T-helper 2 cell treated with Interferon-gamma antibody and Interleukin-4, amounts not matched to agents 100 ng/mL and 5 ng/mL, for 36 hours (primary cell): ENCODE results near the gene ATP1A2. TPM values are rescaled to one million over a fixed set of nuclear protein-coding genes. Genes with fewer than 3 reads are reported as not detected.
"Not testable (repeated sequence)": the region's sequence is repeated elsewhere in the genome, so short reads cannot be mapped to it uniquely, and the experiment has no call there.

ENCODE experiments used
- intact Hi-C: fragments of 100-400 bp; cut with micrococcal nuclease; formaldehyde crosslinking; loops from one replicate; pipeline ENCODE4 v1.15.1; 2023
- total RNA-seq: library from RNA; stranded (reverse); gene quantifications from 2 replicates; pipeline ENCODE4 v1.2.3, GENCODE V29; 2022

ATP1A2 gene
- total RNA-seq, 1 donor from 2014 or later: not detected

DNA sequence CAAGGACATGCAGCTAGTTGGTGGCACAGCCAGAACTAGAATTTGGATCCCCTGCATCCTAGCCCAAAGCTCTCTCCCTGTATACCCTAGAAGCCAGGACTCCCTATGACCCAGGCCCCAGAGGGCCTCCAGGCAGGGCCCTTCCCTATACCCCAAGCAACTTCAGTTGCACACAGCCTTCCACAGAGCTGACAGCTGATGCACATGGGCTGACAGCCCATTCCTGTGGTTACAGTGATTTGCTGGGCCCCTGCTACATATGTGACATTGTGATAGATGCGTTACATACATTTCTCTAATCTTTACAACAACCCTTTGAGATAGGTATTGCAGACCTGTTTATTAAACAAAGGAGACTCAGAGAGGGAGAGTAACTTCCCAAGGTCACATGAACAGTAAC lies 5.8 kb downstream of the ATP1A2 start:
- intact Hi-C loops: no loop called here

DNA sequence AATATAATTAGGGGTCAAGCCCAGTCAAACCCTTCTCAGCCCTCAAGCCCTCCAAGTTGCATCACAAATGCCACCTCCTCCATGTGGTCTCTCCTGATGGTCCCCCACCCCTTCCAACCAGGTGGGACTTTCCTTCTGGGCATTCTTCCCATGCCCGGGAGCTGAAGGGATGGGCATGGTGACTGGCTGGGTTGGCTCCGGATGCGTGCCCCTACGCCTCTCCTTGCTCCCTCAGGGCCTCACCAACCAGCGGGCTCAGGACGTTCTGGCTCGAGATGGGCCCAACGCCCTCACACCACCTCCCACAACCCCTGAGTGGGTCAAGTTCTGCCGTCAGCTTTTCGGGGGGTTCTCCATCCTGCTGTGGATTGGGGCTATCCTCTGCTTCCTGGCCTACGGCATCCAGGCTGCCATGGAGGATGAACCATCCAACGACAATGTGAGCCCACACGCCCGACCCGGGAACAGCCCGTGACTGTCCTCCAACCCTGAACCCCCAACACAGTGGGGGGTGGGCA lies 7.5 kb downstream of the ATP1A2 start:
- intact Hi-C loops: no loop called here

DNA sequence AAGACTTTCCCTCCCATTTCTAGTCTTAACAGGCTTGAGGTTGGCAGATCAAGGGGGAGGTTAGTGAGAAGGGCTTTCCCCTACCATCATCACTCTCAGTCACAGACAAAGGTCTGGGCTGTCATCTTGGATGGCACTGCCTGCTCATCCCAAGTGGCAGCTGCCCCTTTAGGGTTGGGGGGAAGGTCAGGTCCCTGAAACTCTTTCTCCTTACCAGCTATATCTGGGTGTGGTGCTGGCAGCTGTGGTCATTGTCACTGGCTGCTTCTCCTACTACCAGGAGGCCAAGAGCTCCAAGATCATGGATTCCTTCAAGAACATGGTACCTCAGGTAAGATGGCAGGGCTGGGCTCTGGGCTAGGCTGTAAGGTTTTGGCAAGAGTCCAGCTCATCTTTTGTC lies 8.2 kb downstream of the ATP1A2 start:
- intact Hi-C loops: no loop called here

DNA sequence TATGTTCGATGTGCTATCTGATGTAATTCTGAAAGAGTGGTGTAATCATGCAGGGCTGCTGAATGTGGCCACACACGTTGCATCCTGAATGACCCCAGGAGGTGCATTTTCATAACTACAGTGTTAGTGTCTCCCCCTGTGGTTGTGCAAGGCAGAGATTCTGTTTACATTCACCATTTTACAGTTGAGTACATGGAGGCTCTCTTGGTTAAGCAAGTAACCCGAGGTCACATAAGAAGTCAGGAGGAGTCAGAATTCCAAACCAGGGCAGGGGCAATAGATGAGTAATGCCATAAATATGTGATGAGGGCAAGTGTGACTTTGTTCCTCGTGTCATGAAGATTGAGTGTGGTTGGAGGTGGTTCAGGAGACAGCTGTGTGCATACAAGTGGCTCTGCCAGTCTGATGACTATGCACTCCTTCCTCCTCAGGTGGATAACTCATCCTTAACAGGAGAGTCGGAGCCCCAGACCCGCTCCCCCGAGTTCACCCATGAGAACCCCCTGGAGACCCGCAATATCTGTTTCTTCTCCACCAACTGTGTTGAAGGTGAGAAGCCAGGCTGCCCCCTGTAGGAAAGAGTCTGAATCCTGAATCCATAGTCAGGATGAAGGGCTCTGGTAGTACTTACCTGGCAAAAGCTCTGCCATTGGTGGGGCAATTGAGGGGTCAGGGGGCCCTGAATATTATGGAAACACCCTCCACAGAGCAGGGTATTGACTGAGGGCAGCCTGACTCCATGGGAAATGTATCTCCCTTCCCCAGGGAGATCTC lies 9.3 kb downstream of the ATP1A2 start:
- intact Hi-C loops: no loop called here

DNA sequence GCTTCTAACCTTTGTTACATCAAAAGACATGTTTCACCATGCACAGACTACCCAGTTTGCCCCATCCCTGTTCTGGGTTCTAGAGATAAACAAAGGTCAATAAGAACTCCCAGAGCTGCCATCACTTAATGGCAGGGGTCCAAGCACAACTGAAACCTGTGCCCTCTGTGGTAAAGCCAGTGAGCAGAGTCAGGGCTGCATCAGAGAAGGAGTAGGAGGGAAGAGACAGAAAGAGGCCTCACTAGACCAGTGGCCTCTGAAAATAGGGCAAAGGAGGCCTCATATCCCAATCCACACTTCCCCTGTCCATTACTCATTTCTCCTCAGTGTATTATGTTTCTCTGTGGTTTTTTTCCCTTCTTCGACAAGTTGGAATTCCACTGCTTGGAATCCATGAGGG lies 10.2 kb downstream of the ATP1A2 start:
- intact Hi-C loops: no loop called here

DNA sequence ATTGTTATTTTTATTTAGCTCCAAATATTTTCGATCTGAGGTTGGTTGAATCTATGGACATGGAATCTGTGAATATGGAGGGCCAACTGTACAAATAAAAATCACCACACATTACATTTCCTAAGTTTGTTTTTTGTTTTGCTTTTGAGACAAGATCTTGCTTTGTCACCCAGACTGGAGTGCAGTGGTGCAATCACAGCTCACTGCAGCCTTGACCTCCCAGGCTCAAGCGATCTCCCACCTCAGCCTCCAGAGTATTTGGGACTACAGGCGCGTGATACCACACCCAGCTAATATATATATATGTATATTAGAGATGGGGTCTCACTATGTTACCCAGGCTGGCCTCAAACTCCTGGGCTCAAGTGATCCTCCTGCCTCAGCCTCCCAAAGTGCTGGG lies 10.8 kb downstream of the ATP1A2 start:
- intact Hi-C loops: not testable (repeated sequence)

DNA sequence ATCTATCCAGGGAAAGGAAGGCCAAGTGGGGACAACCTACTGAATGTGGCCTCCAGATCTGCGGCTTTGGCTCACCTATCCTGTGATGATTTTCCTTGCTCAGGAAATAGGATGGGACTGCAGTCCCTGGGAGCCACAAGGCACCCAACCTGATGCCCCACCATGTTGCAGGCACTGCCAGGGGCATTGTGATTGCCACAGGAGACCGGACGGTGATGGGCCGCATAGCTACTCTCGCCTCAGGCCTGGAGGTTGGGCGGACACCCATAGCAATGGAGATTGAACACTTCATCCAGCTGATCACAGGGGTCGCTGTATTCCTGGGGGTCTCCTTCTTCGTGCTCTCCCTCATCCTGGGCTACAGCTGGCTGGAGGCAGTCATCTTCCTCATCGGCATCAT lies 11.8 kb downstream of the ATP1A2 start:
- intact Hi-C loops: no loop called here

DNA sequence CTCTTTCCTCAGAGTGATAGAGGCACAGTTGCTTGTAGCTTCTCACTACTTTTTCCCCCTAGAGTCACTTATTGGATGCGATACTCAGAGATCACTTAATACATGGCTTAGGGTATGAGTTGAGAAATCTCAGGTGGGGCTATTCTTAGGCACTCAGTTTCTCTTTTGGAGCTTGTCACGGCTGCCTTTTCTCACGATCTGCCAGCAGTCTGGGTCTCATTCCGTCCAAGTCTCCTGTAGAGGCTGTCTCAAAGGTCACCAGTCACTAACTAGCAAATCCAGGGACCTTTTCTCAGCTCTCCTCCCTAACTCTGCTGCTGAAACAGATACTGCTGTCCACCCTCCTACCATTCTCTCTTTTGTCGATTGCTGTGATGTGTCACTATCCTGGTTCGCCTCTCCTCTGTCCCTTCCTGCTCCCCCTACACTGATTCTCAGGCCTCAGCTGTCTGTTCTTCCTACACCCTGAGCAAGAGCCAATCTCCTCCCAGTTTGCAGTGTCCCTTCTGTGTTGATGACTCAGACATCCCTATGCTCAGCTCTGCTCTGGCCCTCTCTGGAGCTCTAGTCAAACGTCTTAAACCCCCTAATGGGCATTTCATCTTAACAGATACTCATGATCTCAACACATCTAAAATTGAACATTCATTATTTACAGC lies 12.4 kb downstream of the ATP1A2 start:
- intact Hi-C loops: no loop called here

DNA sequence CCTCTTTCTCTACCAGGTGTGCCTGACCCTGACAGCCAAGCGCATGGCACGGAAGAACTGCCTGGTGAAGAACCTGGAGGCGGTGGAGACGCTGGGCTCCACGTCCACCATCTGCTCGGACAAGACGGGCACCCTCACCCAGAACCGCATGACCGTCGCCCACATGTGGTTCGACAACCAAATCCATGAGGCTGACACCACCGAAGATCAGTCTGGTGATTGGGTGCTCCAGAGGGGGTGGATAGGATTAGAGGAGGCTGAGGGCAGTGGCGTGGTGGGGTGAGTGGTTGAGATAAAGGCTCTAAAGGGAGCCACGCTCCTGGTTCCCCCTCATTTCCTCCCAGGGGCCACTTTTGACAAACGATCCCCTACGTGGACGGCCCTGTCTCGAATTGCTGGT lies 13.1 kb downstream of the ATP1A2 start:
- intact Hi-C loops: no loop called here

DNA sequence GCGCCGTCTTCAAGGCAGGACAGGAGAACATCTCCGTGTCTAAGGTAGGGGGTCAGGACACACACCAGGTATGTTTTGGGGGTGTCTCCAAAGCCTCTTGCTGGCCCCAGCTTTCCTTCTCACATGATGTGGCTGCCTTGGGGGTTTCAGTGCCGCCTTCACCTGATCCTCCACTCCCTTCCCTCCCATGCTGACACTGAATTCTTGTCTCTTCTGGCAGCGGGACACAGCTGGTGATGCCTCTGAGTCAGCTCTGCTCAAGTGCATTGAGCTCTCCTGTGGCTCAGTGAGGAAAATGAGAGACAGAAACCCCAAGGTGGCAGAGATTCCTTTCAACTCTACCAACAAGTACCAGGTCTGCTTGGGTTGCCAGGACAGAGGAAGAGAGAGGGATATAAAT lies 13.5 kb downstream of the ATP1A2 start:
- intact Hi-C loops: no loop called here

DNA sequence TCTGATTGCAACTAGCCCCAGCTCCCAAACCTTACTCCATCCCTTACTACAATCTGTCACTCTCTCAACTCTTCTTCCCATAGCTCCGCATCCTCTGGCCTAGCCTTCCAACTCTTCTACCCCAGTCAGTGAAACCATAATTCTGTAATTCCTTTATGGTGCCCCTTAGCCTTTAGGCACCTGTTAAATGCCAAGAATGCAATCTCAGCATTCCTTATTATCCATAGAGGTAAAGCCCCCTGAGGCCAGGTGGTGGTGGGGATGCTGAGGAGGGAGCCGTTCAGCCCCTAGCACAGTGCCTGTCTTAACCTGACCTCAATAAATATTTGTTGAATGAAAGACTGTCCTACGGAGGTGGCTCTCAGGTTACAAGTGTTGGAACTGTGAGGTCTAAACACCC lies 14.0 kb downstream of the ATP1A2 start:
- intact Hi-C loops: no loop called here

DNA sequence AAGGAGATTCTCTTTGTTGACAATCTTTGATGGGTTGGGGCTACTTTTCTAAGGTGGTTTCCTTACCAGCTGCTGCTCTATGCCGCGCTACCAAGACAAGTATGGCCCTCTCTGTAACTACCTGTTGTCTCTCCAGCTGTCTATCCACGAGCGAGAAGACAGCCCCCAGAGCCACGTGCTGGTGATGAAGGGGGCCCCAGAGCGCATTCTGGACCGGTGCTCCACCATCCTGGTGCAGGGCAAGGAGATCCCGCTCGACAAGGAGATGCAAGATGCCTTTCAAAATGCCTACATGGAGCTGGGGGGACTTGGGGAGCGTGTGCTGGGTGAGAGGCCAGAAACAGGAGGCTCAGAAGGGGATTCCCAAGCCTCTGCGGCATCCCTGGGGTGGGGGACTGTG lies 14.4 kb downstream of the ATP1A2 start:
- intact Hi-C loops: no loop called here

DNA sequence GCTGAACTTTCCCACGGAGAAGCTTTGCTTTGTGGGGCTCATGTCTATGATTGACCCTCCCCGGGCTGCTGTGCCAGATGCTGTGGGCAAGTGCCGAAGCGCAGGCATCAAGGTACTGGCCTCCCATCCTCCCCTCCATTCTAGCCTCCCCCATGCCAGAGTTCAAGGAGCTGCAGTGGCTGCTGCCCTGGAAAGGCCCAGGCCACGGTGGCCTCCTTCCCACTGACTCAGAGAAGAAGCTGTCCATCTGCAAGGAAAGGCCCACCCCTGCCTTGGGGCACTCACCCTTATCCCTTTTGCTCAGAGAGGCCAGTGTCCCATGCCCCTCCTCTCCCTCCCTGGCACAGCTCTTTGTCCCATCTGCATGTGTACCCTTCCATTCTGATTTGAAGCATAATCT lies 14.9 kb downstream of the ATP1A2 start:
- intact Hi-C loops: no loop called here

DNA sequence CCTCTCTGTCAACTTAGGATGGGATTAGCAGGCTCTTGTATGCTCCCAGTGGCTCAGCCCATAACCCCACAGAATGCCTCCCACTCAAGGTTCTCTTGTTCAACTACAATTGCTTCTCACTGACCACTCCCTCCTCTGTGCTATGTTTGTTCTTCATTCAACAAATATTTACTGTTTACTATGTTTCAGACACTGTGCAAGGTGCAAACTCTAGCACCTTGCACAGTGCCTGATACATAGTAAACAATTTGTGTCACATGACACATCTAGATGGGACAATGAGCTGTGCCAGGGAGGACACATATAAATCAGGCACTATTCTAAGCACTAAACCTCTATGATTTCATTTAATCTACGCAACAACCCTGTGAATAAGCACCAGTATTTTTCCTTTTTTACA lies 15.4 kb downstream of the ATP1A2 start:
- intact Hi-C loops: no loop called here

DNA sequence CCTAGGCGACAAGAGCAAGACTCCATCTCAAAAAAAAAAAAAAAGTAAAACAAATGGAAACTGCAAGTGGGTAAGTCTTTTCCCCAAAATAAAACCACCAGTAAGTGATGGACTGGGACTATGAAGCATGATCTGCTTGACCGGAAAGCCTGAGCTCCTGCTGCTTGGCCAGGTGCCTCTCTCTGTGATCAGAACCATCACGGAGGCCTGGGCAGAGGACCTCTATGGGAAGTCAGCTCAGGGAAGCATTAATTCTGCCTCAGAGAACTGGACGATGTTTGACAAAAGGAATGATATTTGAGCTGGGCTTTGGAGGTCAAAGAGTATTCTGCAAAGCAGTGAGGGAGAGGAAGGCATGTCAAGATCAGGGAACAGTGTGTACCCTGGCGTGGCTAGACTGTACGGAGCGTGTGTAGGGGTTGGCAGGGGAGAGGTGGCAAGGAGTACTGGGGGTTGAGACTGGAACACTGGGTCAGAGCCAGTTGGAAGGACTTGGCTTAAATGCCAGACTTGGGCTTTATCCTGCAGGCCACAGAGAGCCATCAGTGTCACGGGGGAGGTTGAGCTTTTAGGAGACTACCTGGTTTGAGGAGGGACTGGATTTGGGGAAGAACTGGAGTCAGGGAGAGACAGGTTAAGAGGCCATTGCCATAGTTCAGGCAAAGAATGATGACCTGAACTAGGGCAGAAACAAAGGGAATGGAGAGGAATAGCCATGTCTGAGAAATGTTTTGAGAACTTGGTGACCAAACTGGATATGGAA lies 16.4 kb downstream of the ATP1A2 start:
- intact Hi-C loops: no loop called here

DNA sequence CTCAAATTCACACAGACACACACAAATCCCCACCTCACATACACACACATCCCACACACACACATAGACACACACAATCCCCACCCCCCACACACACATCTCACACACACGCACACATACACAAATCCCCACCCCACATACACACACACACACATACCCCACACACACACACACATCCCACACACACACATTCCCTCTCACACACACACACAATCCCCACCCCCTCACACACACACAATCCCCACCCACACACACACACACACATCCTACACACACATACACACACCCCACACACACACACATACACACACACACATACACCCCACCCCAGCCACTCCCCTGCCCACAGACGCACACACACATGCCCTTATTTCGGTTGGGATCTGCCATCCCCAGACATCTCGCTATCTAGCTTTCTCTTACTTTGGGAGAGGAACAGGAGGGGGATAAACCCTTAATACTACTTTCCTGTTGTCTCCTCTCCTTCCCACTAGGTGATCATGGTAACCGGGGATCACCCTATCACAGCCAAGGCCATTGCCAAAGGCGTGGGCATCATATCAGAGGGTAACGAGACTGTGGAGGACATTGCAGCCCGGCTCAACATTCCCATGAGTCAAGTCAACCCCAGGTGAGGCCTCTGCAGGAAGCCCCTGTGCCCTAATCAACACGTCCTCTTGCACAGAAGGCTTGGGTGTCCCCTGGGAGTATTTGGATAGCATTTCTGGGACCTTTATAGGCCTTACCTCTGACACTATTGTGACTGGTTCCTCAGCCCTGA lies 18.6 kb downstream of the ATP1A2 start:
- intact Hi-C loops: no loop called here

DNA sequence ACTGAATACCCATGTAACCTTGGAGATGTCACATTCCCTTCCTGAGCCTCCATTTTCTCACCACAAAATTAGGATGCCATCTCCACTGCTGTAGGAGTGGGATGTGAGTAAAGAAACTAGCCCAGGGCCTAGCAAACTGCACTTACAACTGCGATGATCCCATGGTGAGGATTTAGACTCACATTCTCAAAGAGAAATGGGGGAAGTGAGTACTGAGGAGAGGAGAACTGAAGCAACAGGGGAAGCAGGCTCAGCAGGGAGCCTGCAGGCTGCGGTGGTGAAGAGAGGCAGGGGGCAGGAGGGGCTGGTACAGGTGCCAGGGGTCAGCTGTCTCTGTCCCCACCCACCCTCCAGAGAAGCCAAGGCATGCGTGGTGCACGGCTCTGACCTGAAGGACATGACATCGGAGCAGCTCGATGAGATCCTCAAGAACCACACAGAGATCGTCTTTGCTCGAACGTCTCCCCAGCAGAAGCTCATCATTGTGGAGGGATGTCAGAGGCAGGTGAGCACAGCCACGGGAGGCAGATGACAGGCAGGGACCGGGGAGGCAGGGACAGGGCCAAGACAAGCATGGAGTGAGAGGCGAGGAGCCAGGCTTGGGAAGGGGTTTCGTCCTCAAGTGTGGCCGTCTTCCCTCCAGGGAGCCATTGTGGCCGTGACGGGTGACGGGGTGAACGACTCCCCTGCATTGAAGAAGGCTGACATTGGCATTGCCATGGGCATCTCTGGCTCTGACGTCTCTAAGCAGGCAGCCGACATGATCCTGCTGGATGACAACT lies 19.4 kb downstream of the ATP1A2 start:
- intact Hi-C loops: no loop called here

DNA sequence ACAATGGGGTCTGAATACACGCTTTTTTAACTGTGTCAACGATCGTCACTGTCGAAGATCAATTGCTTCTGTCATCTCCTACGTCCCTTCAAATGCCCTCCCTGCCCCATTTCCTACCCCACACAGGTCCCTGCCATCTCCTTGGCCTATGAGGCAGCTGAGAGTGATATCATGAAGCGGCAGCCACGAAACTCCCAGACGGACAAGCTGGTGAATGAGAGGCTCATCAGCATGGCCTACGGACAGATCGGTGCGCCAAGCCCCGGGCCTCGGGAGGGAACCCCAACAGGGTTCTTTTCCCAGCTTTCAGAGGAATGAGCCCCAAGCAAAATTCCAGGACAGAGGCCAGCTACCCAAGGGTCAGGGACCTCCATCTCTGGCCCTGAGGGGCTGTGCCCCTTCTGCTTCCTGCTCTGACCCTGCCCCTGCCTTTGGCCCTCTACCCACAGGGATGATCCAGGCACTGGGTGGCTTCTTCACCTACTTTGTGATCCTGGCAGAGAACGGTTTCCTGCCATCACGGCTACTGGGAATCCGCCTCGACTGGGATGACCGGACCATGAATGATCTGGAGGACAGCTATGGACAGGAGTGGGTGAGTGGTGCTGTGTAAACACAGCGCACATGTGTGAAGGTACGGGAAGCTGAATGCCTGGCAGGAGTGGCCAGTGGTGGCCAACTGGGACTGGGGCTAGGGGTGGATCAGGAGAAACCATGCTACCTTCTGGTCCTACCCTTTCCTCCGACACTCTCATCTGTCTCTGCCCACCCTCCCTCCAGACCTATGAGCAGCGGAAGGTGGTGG lies 20.8 kb downstream of the ATP1A2 start:
- intact Hi-C loops: no loop called here

DNA sequence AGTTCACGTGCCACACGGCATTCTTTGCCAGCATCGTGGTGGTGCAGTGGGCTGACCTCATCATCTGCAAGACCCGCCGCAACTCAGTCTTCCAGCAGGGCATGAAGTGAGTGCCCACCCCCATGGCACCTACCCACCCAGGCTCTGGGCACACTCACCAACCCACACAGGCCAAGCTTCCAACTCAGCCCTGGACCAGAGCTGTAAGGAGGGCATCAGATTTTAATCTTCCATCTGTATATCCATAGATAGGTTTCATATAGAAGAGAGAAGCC lies 21.3 kb downstream of the ATP1A2 start:
- intact Hi-C loops: no loop called here

DNA sequence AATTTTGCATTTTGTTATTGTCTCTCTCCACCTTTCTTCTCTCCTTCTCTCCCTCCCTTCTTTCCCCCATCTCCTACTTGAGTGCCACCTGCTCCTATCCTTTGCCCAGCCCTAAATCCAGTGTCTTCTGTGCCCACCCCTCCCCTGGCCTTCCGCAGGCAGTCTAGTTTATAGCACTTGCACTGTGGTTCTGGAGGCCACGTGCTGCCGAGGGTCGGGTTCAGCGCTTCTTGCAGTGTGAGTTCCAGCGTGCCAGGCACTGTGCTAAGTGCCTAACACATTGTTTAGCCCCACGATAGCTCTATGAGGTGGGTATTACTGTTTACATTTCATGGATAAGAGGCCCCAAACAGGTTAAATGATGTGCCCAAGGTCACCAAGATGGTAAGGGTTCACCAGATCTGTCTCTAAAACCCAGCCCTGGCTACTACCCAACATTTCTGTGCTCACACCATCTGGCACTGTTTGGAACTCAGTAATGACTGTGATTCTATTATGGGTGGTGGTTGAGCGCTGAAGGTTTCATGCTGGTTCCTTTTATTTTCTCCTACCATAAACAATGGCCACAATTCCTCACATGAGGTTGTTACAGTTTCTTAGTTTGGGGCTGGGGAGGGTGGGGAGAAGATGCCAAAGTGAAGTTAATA lies 21.8 kb downstream of the ATP1A2 start:
- intact Hi-C loops: no loop called here
